AG09309 (cell line): ENCODE measurements around the gene COX5A.

Experiments used
- DNase-seq: peaks from one replicate; pipeline ENCODE4 v3.0.0-alpha.2; 2010; ENCODE audit warnings: low read depth
- H3K4me3 ChIP-seq: 2 replicates; pipeline ENCODE4 v1.5.1; 2011; ENCODE audit warnings: mild to moderate bottlenecking, low read depth, low read length, moderate library complexity; ENCODE audit not compliant: control insufficient read depth
- TF ChIP-seq, protein P1 (sequence below): IDR thresholded peaks from 2 replicates; pipeline ENCODE4 v1.5.1; 2011; ENCODE audit warnings: mild to moderate bottlenecking, low read depth, low read length, inconsistent platforms; ENCODE audit not compliant: insufficient read depth, control insufficient read depth; ENCODE audit errors: missing control alignments

COX5A gene

DNA sequence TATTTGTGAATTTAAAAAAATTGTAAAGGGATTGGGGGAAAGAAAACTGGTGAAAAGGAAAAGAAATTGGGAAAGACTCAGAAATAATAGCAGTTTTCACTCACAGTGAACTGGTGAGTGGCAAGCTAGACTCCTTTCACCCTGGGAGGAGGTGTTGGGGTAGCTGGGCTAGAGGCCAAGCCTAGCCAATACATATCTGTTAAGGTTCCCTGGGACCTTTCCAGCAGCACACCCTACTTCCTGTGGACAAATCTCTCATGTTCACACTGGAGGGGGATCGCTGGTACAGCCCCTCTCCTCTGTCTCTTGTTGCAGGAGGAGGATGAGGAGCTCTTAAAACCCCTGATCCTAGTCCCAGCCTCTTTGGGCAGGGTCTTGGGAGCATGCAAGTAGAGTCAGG is 22.4 kb upstream of the COX5A start:
- TF ChIP-seq, protein P1, sequence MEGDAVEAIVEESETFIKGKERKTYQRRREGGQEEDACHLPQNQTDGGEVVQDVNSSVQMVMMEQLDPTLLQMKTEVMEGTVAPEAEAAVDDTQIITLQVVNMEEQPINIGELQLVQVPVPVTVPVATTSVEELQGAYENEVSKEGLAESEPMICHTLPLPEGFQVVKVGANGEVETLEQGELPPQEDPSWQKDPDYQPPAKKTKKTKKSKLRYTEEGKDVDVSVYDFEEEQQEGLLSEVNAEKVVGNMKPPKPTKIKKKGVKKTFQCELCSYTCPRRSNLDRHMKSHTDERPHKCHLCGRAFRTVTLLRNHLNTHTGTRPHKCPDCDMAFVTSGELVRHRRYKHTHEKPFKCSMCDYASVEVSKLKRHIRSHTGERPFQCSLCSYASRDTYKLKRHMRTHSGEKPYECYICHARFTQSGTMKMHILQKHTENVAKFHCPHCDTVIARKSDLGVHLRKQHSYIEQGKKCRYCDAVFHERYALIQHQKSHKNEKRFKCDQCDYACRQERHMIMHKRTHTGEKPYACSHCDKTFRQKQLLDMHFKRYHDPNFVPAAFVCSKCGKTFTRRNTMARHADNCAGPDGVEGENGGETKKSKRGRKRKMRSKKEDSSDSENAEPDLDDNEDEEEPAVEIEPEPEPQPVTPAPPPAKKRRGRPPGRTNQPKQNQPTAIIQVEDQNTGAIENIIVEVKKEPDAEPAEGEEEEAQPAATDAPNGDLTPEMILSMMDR = no peak
- no peak for DNase-seq
- H3K4me3 ChIP-seq = no peak overlapping the region

DNA sequence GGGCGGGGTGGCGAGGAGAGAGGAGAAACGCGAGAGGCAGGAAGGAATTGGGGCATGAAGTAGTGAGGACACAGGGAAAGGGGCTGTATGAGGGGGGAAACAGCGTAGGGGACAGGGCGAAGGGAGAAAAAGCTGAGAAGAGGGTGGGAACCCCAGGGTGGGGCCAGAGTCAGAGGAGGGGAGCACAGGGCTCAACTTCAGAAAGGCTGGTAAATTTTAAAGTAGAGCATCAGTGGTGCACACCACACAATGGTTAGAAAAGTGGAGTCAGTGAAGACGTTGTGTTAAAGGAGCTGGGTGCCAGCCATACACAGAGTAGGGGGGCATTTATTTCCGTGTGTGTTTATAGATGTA is 21.7 kb upstream of the COX5A start:
- TF ChIP-seq, protein P1 = no peak
- DNase-seq = no peak
- peak overlapping the region; percentile 58; the same call in 1 of the 2 replicates for H3K4me3 ChIP-seq

DNA sequence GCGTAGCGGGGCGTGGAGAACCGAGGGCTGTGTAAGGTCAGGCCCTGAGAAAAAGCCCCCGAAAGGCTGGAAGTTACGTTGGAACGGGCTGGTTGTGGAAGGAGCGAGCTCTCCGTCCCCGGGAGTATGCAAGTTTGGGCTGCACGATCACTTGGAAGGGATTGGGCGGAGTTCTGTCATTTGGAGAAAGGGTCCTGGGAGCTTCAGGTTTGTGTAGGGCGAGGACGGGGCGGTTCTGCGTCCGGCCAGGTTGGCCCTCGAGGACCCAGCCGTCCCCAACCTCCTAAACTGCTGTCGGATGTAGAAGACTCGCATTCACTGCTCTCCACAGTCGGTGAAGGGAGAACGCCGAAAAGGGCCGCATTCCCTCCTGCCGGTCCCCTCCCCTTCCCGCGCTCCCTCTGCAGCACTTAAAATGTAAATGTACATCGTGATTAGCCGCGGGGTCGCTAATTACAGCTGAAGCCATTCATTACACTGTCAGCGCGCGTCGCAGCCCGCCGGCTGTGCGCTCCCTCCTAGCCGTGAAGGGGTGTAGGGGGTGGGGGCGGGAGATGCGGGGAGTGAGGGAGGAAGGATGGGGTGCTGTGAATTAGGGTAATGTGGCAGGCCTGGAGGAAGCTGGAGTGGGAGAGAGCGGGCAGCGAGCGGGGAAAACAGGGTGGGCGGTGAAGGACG is 21.2 kb upstream of the COX5A start:
- TF ChIP-seq, protein P1 = no peak
- DNase-seq = no peak
- peak overlapping the region; percentile 58 for H3K4me3 ChIP-seq

DNA sequence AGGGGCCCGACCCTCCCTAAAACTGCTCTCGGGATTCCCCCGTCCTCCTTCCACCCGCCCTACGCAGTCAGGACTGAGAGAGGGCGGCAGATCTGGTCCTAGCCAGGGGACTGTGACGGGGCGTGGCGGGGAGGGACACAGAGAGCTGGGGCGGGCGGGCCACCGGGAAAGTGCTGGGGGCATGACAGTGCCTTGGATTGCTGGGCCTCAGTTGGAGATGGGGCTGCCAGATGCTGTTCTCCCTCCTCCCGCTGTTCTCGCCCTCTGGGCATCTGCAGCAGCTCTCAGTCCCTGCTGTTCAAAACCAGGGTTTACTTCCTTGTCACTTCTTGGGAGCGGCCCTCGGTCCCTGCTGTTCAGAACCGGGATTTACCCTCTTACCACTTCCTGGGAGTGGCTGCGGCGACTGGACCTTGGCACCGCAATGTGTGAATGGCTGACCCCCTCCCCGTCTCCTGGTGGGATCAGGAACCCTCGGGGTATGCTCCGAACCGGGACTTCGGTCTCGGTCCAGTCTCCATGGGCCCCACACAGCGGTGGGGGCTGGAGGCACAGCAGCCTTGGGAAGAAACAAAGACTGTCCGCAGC is 20.5 kb upstream of the COX5A start:
- no peak for DNase-seq
- H3K4me3 ChIP-seq = peak overlapping the region; percentile 58
- TF ChIP-seq, protein P1 = peak; percentile 3

DNA sequence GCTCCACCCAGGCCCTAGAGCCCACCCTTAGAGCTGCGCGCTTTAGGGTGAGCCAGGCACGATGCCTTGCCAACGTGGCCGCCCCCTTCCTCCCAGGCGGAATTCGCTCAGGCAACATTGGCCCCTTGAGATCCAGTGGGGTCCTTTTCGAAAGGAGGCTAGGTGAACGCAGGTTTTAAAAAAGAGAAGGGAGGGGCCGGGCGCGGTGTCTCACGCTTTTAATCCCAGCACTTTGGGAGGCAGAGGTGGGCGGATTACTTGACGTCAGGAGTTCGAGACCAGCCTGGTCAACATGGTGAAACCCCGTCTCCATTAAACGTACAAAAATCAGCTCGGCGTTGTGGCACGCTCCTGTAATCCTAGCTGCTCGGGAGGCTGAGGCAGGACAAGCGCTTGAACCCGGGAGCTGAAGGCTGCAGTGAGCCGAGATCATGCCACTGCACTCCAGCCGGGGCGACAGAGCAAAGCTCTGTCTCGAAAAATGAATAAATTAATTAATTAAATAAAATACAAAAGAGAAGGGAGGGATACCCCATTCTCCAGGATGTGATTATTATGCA is 19.7 kb upstream of the COX5A start:
- TF ChIP-seq, protein P1 = no peak
- peak overlapping the region; percentile 54 for H3K4me3 ChIP-seq
- DNase-seq = no peak

DNA sequence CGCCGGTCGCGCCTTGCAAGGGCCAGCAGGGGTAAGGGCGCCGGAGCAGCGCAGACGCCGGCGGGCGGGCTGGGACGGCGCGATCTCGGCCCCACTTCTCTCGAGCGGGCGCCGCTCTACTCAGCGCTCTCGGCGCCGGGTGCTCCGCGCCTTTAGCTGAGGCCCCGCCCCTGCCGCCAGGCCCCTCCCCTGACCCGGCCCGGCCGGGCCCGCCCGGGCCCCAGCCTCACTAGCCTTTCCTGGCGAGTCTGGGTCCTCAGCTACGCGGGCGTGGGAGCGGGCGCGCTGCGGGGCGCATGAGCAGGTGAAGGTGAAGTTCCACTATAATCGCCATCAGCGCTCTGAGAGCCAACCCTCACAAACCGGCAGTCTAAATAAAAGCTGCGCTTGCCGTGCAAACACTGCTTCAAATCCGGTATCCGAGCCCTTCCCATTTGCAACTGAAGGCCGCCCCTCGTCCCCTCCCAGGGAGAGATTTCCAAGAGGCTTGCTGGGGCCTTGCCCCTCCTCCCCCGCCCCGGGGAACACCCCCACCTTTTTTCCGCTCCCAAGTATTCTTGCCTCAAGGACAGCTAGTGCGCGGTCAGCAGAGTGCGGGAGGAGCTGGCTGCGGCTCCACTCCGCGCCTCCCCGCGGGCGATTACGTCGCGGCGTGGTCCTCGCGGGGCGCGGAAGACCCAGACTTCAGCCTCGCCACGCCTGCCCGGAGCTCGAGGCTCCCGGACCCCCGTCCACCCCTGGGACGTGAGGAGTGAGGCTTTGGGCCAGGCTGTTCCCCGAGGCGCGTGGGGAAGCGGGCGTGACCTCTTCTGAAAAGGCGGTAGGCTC is 19.0 kb upstream of the COX5A start, which contains the start of gene RPP25:
Gene RPP25, minus strand, starts transcription at position 125 of the 828 bp plus-strand sequence. CDS start 189 bp downstream, outside the sequence.
- no peak for DNase-seq
- TF ChIP-seq, protein P1 = no peak
- peak within 1 kb of the TSS; percentile 54 for H3K4me3 ChIP-seq
